NCI-H2196 treated with DMSO at 0.1 percent for 48 hours (cell line): Measurements from ENCODE around the gene CAMK1D.
"Not testable (repeated sequence)": the region's sequence is repeated elsewhere in the genome, so short reads cannot be mapped to it uniquely, and the experiment has no call there.

ENCODE experiments used
- DNase-seq: peaks from one replicate; lab custom pipeline; 2025; ENCODE audit not compliant: unreplicated experiment; lab: John Stamatoyannopoulos, UW

The CAMK1D gene

GRCh38 chr10:12546160-12546802, 196.9 kb downstream of the CAMK1D start:
- not testable (repeated sequence) for DNase-seq

GRCh38 chr10:12547301-12547771, 198.0 kb downstream of the CAMK1D start:
- peak; percentile 3 for DNase-seq

GRCh38 chr10:12549297-12549696, 199.9 kb downstream of the CAMK1D start:
- no peak for DNase-seq

GRCh38 chr10:12550994-12551393, 201.6 kb downstream of the CAMK1D start:
- no peak for DNase-seq

- DNase-seq: no peak
These were observed 206.7 kb downstream of the CAMK1D start for GRCh38 chr10:12556039-12556438.

GRCh38 chr10:12559578-12560178, 210.3 kb downstream of the CAMK1D start:
- no peak for DNase-seq

GRCh38 chr10:12561307-12561706, 212.0 kb downstream of the CAMK1D start:
- DNase-seq: no peak

- no peak for DNase-seq
These were observed 212.4 kb downstream of the CAMK1D start for GRCh38 chr10:12561720-12562119.

GRCh38 chr10:12563489-12563888, 214.1 kb downstream of the CAMK1D start:
- no peak for DNase-seq

GRCh38 chr10:12564173-12564572, 214.8 kb downstream of the CAMK1D start:
- no peak for DNase-seq

GRCh38 chr10:12566161-12567115, 217.1 kb downstream of the CAMK1D start:
- no peak for DNase-seq

GRCh38 chr10:12568391-12569009, 219.2 kb downstream of the CAMK1D start:
- DNase-seq: no peak

- no peak for DNase-seq
These were observed 222.9 kb downstream of the CAMK1D start for GRCh38 chr10:12572281-12572680.

GRCh38 chr10:12577610-12578009, 228.3 kb downstream of the CAMK1D start:
- DNase-seq: no peak

GRCh38 chr10:12579954-12580858, 230.9 kb downstream of the CAMK1D start:
- DNase-seq: no peak

- DNase-seq: no peak
These were observed 234.7 kb downstream of the CAMK1D start for GRCh38 chr10:12583891-12584595.

- no peak for DNase-seq
These were observed 237.4 kb downstream of the CAMK1D start for GRCh38 chr10:12586741-12587140.

GRCh38 chr10:12587451-12587888, 238.1 kb downstream of the CAMK1D start:
- DNase-seq: no peak

GRCh38 chr10:12588091-12588860, 238.9 kb downstream of the CAMK1D start:
- no peak for DNase-seq
